ENCODE results near the gene HTRA3.

DNA sequence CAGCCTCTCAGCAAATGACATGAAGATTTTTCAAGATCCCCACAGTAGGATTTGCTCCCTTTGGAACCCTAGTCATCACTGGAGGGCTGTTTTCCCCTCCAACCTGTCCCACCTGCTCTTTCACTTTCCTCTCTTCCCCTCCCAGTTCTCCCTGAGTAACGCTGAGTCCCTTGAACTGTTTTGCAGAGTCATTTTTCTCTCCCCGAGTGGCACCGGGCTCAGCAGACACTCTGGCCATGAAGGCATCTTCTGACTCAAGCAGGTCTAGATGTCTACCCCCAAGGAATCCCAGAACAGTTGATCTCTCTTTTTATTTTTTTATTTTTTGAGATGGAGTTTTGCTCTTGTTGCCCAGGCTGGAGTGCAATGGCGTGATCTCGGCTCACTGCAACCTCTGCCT lies 52.2 kb downstream of the HTRA3 start:
- TF ChIP-seq EZH2 (IDR thresholded peaks at IDR 0.05; ENCODE audit: insufficient read depth, poor library complexity, severe bottlenecking) (no peak), EZH2phosphoT487 (IDR thresholded peaks at IDR 0.05; ENCODE audit: insufficient read depth, low read depth) (no peak)

All from GM23248 (cell line).